HS-27A (cell line): ENCODE data around the gene SETDB1.

Experiments
- DNase-seq: peaks from one replicate; pipeline ENCODE4 v3.0.0-alpha.2; 2012; ENCODE audit warnings: low read depth, missing footprints

Gene SETDB1

DNA sequence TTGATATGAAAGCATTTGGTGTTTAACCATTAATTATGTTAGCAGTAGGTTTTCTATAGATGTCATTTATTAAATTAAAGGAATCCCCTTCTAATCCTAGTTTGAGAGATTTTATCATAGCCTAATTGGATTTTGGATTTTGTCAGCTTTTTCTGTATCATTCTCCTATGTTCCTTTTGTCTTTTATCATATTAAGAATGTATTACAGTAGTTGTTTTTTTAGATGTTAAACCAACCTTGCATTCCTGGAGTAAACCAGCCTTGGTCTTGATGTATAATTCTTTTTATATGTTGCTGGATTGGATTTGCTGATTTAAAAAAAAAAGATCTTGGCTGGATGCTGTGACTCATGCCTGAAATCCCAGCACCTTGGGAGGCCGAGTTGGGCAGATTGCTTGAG lies 5.6 kb downstream of the SETDB1 start:
- DNase-seq, result no peak

- no peak for DNase-seq
Observed at GRCh38 chr1:150944856-150945255, 18.7 kb downstream of the SETDB1 start.

DNA sequence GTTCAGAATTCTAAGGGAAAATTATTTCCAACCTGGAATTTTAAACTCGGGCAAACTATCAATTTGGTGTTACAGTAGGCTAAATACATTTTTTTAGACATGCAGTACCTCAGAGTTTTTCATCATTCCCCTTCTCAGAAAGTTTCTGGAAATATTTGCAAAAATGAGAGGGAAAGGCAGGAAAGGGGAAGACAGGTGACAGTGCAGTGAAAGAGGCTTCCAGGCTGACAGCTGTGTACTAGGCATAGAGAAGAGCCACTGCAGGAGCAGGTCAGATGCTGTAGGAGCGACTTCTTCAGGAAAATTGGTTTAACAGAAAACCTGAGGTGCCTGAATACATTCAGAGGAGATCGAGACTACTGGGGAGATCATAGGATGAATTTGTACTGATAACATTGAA lies 28.5 kb downstream of the SETDB1 start:
- DNase-seq, result no peak

- DNase-seq, result no peak
Observed at GRCh38 chr1:150955280-150955679, 29.1 kb downstream of the SETDB1 start.

DNA sequence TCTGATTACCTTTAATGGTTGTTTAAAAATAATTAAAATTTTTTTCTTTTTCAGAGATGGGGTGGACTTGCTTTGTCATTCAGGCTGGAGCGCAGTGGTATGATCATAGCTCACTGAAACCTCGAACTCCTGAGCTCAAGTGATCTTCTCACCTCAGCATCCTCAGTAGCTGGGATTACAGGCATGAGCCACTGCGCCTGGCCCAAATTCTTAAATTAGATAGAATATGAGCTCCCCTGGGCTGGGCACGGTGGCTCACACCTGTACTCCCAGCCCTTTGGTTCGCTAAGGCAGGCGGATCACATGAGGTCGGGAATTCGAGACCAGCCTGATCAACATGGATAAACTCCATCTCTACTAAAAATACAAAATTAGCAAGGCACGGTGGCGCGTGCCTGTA lies 31.5 kb downstream of the SETDB1 start:
- no peak for DNase-seq

- no peak for DNase-seq
Observed at GRCh38 chr1:150960646-150961045, 34.5 kb downstream of the SETDB1 start.

GRCh38 chr1:150961756-150962155 lies 35.6 kb downstream of the SETDB1 start:
- DNase-seq, result no peak

DNA sequence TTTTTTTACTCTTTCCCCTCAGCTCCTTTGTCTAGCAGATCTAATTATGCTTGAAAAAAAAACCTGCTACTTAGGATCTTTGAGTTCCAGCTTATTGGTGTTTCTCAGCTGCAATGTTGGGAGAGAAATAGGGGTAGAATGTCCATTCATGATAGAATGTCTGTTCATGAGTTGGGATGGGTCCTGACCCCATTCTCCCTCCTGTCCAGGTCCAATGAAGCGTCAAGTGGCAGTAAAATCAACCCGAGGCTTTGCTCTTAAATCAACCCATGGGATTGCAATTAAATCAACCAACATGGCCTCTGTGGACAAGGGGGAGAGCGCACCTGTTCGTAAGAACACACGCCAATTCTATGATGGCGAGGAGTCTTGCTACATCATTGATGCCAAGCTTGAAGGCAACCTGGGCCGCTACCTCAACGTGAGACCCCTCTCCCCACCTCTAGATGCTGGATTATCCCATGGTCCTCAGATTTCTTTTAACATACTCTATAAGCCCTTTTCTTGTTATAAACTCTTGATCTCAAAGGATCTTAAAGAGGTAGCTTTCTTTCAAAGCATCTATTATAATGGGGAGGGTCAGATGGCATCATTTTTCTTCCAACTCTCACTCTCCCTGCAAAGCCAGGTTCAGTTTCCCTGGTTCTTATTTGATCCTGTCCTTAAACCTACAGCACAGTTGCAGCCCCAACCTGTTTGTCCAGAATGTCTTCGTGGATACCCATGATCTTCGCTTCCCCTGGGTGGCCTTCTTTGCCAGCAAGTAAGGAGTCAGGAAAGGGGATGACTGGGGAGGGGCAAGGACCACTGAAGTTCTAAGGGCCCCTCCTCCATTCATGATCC lies 37.4 kb downstream of the SETDB1 start:
- DNase-seq, result no peak

DNA sequence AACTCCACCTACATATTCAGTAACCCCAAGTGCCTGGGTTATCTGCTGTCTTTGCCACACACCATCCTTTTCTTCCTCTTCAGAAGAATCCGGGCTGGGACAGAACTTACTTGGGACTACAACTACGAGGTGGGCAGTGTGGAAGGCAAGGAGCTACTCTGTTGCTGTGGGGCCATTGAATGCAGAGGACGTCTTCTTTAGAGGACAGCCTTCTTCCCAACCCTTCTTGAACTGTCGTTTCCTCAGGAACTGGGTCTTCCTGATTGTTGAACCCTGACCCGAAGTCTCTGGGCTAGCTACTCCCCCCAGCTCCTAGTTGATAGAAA lies 38.0 kb downstream of the SETDB1 start:
- no peak for DNase-seq

GRCh38 chr1:150965605-150966004 lies 39.4 kb downstream of the SETDB1 start:
- DNase-seq, result no peak

GRCh38 chr1:150966011-150966410 lies 39.8 kb downstream of the SETDB1 start:
- no peak for DNase-seq

DNA sequence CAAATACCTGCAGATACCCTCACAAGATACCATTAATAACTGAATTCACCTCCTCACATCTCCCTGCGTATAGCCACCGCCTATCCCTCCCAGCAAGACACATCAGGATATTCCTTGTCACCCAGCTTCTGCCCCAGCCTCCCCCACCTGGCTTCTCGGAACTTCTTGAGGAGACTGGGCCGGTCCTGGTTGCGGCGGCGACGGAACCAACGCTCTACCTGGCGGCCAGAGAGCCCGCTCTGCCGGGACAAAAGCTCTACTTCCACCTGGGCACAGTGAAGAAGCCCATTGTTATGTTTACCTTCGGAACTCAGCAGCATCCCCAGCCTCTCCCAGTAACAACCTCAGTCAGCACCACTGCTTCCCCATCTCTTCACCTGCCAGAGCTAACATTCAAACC lies 41.8 kb downstream of the SETDB1 start:
- no peak for DNase-seq

DNA sequence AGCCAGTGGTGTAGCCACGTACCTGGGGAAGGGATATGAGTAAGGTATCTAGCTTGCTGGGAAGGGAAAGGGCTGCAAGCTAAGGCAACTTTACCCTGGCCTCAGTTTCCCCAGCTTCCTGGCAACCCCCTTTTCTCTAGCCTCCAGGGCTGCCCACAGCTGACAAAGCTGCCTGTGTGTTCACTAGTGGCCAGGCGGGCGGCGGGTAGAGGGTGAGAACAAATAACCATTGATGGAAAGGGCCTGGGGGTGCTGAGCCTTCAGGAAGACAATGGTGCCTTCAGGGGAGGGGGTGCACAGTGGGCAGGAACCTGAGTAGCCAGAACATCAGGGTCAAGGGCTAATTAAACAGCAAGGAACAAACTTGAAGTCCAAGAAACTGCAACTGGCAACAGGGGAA lies 42.3 kb downstream of the SETDB1 start:
- DNase-seq, result no peak

DNA sequence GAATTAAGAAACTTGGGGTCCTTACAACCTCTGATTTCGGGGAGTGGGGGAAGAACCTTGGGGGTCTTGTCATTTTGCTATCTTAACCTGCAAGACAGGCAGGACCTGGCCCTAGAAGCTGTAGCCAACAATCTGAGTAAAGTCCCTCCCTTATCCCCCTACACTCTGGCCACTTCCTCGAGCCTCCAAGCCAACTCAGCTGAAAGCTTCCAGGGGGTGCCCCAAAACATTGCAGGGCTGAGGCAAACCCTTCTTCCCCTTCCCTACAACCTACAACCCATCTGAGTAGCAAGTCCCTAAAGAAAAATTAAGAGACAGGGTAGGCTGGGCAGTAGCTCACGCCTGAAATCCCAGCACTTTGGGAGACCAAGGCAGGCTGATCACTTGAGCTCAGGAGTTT lies 43.5 kb downstream of the SETDB1 start:
- no peak for DNase-seq

GRCh38 chr1:150970808-150971582 lies 44.8 kb downstream of the SETDB1 start:
- no peak for DNase-seq

DNA sequence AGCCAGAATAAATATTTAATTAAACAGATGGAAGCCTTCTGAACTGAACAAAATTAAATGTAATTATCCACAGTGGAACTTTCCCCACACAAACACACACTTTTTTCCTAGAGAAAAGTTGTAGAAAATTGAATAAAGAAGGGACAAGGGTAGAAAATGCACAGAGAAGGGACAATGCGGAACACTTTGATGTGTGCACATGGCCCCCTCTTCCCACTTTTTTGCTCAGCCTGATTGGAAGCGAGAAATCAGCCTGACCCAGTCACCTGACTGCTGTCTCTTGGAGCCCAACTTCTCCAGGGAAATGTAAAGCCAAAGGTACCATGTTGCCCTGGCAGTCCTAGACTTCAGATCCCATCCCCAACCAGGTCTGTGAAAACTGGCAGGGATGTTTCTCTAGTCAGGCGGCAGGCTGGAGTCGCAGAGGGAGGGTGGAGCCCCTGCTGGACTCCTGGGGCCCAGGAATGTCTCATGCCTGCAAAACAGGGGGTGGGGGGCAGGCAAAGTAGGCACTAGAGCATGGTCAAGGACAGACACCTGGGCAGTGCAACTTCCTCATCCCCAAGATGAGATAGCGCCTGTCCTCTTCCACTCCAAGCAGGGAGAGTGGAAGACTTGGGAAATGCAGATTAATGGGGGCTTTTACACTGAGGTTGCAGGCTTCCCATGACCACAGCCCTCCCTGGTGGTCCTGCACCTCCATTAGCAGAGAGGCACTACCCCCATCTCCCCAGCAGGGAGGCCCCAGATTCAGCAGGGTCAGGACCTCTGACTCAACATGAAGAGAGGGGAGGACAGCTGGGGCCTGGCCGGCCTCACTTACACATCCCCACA lies 45.6 kb downstream of the SETDB1 start:
- no peak for DNase-seq

DNA sequence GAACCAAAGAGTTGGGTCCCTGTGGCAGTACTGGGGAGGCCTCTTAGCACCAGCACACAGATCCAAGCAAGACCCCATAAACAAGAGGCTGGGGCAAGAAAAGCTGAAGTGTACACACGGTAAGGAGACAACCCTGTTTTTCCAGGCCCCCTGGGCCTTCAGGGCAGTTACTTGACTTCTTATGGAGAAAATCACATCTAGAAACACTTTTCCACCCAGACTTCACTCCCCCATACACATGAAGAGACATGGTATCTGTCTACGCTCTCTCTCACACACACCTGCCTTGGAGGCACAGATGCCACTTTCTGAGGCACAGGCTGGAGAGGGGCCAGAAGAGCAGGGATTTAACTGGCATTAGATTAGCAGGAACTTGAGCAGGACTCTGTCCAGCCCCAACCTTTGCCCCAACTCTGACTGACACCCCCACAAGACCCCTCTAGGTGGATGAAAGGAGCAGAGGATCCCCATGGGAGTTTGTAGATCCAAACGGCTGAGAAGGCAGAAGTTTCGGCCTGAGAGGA lies 46.3 kb downstream of the SETDB1 start:
- no peak for DNase-seq

DNA sequence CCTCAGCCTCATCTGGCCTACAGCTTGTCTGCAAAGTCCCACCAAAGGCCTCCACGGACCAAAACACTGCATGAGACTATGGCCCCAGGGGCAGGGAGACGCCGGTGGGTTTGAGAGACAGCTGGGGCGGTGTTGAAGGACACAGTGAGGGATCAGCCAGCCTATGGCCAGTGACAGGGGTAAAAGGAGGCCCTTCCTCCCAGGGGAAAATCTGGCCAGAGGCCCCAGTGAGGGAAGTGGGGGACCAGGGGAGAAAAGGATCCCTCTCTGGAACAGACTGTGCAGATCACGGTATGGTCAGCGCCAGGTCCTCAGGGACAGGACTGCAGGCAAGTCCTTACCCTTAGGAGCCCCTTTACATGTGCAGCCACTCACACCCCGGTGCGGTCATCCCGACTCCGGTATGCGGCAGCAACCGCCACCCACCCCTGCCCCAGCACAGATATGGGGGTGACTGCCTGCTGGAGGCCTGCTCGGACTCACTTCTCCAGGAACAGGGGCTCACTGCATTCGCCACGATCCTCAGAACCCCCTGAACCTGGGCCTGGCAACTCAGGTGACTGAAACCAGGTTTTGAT lies 47.2 kb downstream of the SETDB1 start:
- no peak for DNase-seq

DNA sequence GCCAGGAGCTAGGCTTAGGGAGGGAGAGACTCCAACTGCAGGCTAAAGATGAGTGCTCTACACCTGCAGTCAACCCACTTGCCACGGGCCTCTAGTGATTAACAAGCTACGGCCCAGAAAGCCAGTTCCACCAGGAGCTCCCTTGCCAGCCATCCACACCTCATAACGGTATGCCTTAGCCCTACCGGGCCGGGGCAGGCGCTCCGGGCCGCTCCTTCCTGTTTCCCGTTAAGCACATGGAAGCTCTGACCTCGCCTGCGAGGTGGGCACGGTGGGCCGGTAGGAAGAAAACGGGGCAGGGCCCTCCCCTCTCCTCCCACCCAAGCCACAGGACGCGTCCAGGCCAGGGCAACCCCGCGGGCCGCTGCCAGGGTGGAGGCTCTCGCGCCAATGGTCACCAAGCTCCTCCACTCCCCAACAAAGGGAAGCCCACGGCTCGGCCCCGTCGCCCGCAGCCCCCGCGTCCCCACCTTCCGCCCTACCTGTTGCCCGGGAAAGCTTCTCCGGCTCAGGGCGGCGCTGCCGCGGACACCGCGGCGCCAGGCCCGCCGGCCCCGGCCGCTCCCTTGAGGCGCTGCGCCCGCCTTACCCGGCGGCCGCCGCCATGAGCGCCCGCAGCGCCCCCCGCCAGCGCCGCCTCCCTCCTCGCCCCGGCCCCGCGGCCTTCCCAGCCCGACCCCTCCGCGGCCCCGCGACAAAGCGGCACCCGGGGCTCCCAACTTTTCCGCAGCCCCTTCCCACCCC lies 47.8 kb downstream of the SETDB1 start:
- DNase-seq, result no peak

- no peak for DNase-seq
Observed at GRCh38 chr1:150974580-150975478, 48.7 kb downstream of the SETDB1 start, which contains the start of gene CERS2. CERS2 (minus strand) TSS chr1:150974835; CDS start chr1:150969090, 5,745 bp downstream.
